GM06990 (cell line): ENCODE data around the gene NOS1.

Experiments used
- DNase-seq: peaks from one replicate; pipeline ENCODE4 v3.0.0-alpha.2; 2011; ENCODE audit not compliant: insufficient read length; ENCODE audit errors: extremely low read depth
- H3K27me3 ChIP-seq: replicated peaks from 2 replicates; pipeline ENCODE4 v1.6.0; 2011; ENCODE audit warnings: low read length; ENCODE audit not compliant: control insufficient read depth, insufficient read depth
- H3K36me3 ChIP-seq: 2 replicates; pipeline ENCODE4 v1.5.1; 2011; ENCODE audit warnings: low read length; ENCODE audit not compliant: control insufficient read depth, insufficient read depth
- H3K4me3 ChIP-seq: replicated peaks from 2 replicates; pipeline ENCODE4 v1.5.1; 2011; ENCODE audit warnings: low read depth, mild to moderate bottlenecking, control low read depth, low read length
- CTCF ChIP-seq: IDR thresholded peaks from 2 replicates; pipeline ENCODE4 v1.5.1; 2011; ENCODE audit warnings: low read length, control low read depth, mild to moderate bottlenecking, inconsistent platforms; ENCODE audit not compliant: insufficient read depth, poor library complexity, severe bottlenecking

The NOS1 gene

GRCh38 chr12:117393656-117394055 is 32.2 kb upstream of the NOS1 start:
- no peak for TF ChIP-seq CTCF
- Histone ChIP-seq H3K36me3 (no peaks in the 10 kb centered on the region), H3K27me3 (no peaks in the 10 kb centered on the region; the same call in 1 of the 2 replicates), H3K4me3 (no peak overlapping the region)
- no peak for DNase-seq

- H3K36me3 ChIP-seq, result no peaks in the 10 kb centered on the region
- no peak for DNase-seq
- no peak for TF ChIP-seq CTCF
These were observed 29.4 kb upstream of the NOS1 start for GRCh38 chr12:117390866-117391265.

GRCh38 chr12:117388951-117389446 is 27.6 kb upstream of the NOS1 start:
- H3K4me3 ChIP-seq, result no peak overlapping the region
- H3K27me3 ChIP-seq, result no peaks in the 10 kb centered on the region; the same call in none of the 2 replicates
- DNase-seq, result no peak
- H3K36me3 ChIP-seq, result no peaks in the 10 kb centered on the region
- TF ChIP-seq CTCF, result no peak

More at GRCh38 chr12:117390866-117391265, 29.4 kb upstream of the NOS1 start:
- no peak overlapping the region for H3K4me3 ChIP-seq
- no peaks in the 10 kb centered on the region; the same call in 1 of the 2 replicates for H3K27me3 ChIP-seq

GRCh38 chr12:117387832-117388231 is 26.4 kb upstream of the NOS1 start:
- no peaks in the 10 kb centered on the region for H3K36me3 ChIP-seq
- DNase-seq, result no peak
- no peak for TF ChIP-seq CTCF
- no peak overlapping the region for H3K4me3 ChIP-seq
- H3K27me3 ChIP-seq, result no peaks in the 10 kb centered on the region; the same call in none of the 2 replicates

- no peak overlapping the region for H3K4me3 ChIP-seq
- no peak for DNase-seq
- no peaks in the 10 kb centered on the region; the same call in none of the 2 replicates for H3K27me3 ChIP-seq
- H3K36me3 ChIP-seq, result no peaks in the 10 kb centered on the region
- TF ChIP-seq CTCF, result no peak
These were observed 23.3 kb upstream of the NOS1 start for GRCh38 chr12:117384735-117385134.

- no peak overlapping the region for H3K4me3 ChIP-seq
- TF ChIP-seq CTCF, result no peak
- H3K27me3 ChIP-seq, result no peaks in the 10 kb centered on the region; the same call in none of the 2 replicates
- no peaks in the 10 kb centered on the region for H3K36me3 ChIP-seq
- DNase-seq, result no peak
These were observed 18.7 kb upstream of the NOS1 start for GRCh38 chr12:117380083-117380482.
